Loucy (cell line): Measurements from ENCODE around the gene FGF21.
"Not testable (repeated sequence)": the region's sequence is repeated elsewhere in the genome, so short reads cannot be mapped to it uniquely, and the experiment has no call there.

Source experiments
- EZH2phosphoT487 ChIP-seq: fragments of 200-600 bp; IDR thresholded peaks from 2 replicates; pipeline ENCODE4 v1.6.1; 2018; ENCODE audit warnings: antibody characterized with exemption, mild to moderate bottlenecking, moderate library complexity, borderline replicate concordance
- TF ChIP-seq, protein P1 (sequence below): fragments of 200-600 bp; sonication (generic); conservative IDR thresholded peaks from 2 replicates; pipeline ENCODE4 v1.5.1; 2014; ENCODE audit warnings: mild to moderate bottlenecking, antibody characterized with exemption, low read length

DNA sequence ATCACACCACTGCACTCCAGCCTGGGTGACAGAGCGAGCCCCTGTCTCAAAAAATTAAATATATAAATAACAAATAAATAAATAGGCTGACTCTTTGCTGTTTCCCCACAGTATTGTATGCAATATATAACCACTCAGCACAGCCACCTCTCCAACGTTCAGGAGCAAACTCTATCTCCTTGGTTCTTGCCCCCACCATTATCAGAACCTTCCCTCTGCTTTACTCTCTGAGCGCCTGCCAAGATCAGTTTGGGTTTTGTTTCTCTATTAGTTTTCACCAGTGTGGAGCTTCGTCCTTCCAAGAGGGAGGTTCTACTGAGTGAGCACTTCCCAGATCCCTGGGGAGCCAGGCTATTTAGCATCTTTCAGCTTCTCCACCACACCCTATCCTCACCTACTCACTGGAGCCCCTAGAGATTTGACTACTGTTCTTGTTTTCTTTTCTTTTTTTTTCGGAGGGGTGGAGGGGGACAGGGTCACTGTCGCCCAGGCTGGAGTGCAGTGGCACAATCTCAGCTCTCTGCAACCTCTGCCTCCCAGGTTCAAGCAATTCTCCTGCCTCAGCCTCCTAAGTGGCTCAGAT lies 12.9 kb downstream of the FGF21 start:
- TF ChIP-seq, protein P1, sequence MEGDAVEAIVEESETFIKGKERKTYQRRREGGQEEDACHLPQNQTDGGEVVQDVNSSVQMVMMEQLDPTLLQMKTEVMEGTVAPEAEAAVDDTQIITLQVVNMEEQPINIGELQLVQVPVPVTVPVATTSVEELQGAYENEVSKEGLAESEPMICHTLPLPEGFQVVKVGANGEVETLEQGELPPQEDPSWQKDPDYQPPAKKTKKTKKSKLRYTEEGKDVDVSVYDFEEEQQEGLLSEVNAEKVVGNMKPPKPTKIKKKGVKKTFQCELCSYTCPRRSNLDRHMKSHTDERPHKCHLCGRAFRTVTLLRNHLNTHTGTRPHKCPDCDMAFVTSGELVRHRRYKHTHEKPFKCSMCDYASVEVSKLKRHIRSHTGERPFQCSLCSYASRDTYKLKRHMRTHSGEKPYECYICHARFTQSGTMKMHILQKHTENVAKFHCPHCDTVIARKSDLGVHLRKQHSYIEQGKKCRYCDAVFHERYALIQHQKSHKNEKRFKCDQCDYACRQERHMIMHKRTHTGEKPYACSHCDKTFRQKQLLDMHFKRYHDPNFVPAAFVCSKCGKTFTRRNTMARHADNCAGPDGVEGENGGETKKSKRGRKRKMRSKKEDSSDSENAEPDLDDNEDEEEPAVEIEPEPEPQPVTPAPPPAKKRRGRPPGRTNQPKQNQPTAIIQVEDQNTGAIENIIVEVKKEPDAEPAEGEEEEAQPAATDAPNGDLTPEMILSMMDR, result not testable (repeated sequence)
- not testable (repeated sequence) for TF ChIP-seq EZH2phosphoT487
